ENCODE data around the gene WFDC6.

GRCh38 chr20:45539382-45539781 is at the start of gene WFDC6:
- no peak for TF ChIP-seq CTCF (conservative IDR thresholded peaks at IDR 0.05 in 1 of 2, IDR thresholded peaks at IDR 0.05 in 1 of 2; ENCODE audit: low read depth in 1 of 2, low read length in 2 of 2)
- no peak for TF ChIP-seq EZH2 (IDR thresholded peaks at IDR 0.05; ENCODE audit: low read length, missing control alignments)
